GM21423 (cell line): ENCODE measurements around the gene BLOC1S6.

Experiments used
- ATAC-seq: cut with Tn5 transposase; IDR thresholded peaks from one replicate; pipeline ENCODE4 v1.9.1; 2021; ENCODE audit warnings: mild to moderate bottlenecking, moderate library complexity; ENCODE audit not compliant: unreplicated experiment

Gene BLOC1S6

GRCh38 chr15:45587095-45587862 is at the start of gene BLOC1S6:
Gene BLOC1S6, plus strand, starts transcription at chr15:45587379. Its CDS starts 65 bp downstream, at chr15:45587444.
- peak; percentile 79 for ATAC-seq

GRCh38 chr15:45539680-45540079 is 47.5 kb upstream of the BLOC1S6 start:
- ATAC-seq: no peak

- ATAC-seq: no peak
These were observed 46.6 kb upstream of the BLOC1S6 start for GRCh38 chr15:45540531-45540930.

DNA sequence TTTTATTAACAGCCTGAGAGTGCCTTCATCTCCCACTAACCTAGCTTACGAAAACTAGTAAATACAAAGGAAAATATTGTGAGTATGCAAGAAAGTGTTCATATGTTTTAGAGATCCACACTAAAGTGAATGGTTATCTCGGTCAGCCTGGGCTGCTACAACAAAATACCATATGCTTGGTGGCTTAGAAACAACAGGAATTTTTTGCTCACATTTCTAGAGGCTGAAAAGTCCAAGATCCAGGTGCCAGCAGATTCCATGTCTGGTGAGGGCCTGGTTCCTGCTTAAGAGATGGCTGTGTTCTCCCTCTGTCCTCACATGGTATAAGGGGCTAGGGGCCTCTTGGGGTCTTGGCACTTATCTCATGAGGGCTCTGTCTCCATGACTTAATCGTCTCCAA is 44.1 kb upstream of the BLOC1S6 start:
- no peak for ATAC-seq

GRCh38 chr15:45544266-45545023 is 42.7 kb upstream of the BLOC1S6 start:
- no peak for ATAC-seq

- no peak for ATAC-seq
These were observed 40.4 kb upstream of the BLOC1S6 start for GRCh38 chr15:45546789-45547188.

DNA sequence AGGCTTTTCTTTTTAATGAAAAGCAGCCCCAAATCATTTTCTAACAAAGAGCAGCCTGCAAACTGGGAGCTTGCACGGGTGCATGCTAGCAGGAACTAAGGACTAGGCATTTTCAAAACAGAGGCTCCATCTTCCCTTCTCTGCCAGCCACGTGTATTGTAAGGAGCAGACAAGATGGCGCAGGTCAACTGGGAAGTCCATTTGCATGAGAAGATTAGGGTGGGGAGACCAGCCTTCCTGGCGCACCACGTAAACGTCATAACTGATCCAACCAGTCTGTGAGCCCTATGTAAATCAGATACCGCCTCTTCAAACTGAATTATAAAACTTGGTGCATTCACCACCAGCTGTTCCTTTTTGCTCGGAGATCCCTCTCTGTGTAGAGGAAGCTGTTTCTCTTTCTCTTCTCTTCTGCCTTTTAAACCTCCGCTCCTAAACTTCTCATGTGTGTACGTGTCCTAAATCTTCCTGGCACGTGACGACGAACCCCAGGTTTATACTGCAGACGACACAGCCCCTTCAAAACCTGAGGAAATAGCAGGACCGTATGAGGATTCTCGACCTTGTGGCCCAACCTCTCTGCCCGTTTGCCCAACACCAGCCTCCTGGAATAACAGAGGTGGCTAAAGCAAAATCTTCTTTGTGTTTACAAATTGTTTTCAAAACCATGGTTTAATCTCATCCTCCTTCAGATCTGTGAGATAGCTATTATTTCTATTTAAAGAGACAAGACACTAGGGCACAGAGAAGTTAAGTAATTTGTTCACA is 38.2 kb upstream of the BLOC1S6 start:
- ATAC-seq: no peak

DNA sequence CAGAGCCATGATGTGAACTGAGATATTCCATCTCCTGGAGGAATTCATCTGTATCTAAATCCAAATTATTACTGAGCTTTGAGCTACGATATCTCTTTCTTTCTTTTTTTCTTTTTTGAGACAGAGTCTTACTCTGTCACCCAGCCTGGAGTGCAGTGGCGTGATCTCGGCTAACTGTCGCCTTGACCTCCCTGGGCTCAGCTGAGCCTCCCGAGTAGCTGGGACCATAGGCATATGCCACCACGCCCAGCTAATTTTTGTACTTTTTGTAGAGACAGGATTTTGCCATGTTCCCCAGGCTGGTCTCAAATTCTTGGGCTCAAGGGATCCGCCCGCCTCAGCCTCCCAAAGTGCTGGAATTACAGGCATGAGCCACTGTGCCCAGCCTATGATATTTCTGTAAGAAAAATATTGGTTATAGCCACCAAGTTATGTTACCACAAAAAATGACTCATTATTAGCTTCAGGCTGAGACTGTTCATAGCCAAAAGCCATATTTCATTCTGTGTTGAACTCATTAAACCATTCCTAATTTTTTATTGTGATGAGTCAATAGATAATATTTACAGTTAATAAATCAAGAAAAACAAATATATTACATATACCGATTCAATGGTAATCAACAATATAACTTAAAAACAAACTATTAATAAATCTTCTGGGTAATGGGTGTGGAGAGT is 37.5 kb upstream of the BLOC1S6 start:
- ATAC-seq: no peak

DNA sequence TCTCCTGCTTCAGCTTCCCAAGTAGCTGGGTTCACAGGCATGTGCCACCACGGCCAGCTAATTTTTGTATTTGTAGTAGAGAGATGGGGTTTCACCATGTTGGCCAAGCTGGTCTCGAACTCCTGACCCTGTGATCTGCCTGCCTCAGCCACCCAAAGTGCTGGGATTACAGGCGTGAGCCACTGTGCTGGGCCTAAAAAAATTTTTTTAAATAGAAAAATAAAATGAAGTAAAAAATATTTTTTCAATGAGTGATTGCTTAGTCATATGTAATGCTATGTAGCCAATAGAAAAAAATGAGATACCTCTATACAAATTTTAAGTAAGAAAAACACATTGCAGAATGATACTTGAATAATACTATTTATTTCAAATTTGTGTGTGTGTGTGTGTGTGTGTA is 36.7 kb upstream of the BLOC1S6 start:
- no peak for ATAC-seq

GRCh38 chr15:45551676-45552075 is 35.5 kb upstream of the BLOC1S6 start:
- no peak for ATAC-seq

DNA sequence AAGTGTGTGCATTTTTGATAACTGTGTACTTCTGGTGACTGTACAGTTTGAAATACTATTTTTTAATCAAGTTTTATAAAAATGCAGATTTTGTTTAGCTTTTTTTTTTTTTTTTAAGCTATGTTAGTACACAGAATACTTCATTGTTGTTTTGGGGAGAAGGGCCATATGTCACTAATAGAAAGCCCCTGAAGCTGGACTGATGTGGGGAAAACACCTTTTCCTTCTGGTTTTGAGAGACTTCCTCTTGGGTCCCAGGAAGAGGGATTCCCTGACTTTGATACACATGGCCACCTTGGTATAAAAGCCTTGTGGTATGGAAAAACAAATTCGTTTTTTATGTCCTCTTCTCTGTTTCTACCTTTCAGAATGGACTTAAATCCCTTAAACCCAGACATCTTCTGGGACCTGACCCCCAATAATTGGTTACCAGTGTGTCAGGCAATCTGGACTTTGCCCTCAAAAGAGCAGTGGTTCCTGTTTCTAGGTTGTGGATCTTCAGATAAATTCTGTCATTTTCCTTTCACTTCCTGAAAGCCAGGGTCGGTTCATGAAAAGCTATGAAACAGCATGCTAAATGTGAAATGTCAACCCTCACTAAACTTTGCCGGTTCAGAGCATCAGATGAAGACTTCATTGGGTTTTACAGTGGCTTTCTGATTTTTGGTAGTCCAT is 31.1 kb upstream of the BLOC1S6 start:
- ATAC-seq: no peak

DNA sequence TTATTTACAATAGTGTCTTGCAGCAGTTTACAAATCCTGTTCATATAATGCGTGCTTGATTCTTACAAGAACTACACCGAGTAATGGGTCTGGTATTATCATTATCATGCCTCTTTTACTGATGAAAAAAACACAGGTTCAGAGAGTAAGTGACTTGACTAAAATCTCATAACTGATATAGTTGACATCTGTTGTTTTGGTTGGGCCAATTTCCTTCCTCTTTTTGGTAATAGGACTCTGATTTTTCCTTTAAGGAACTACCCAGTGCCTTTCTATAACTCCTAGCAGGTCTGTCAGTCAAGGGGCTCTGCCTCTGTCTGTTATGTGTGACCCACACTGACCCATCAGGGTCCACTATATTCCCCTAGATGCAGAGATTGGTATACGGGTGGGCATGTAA is 14.6 kb upstream of the BLOC1S6 start:
- no peak for ATAC-seq

DNA sequence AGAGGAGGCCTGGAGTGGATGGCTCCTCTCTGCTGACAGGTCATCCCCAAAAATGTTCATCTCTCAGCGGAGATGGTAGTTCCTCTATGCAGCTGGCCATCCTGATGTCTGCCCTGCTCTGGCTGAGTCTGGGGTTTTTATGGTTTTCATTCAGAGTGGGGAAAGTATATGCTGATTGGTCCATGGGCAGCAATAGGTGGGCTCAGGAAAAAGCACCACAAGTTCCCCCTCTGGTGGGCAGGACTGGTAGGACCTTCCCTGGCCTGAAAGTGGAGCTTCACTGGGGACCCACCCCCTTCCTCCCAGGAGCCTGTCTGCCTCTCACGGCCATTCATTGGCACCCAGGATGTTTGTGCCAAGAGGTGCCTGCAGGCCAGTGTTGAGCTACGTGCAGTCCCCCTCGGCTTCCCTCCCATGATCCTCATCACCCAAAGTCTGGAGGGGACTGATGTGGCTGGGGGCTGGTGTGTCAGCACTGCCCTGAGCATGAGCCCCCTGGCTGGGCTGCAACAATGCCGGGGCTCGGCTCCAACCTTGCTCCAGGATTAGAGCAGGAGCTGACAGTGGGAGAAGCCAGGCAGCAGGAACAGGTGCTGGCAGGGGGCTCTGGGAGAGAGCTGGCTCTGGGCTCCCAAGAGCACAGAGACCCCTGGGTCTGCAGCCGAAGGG is 13.1 kb upstream of the BLOC1S6 start:
- no peak for ATAC-seq

DNA sequence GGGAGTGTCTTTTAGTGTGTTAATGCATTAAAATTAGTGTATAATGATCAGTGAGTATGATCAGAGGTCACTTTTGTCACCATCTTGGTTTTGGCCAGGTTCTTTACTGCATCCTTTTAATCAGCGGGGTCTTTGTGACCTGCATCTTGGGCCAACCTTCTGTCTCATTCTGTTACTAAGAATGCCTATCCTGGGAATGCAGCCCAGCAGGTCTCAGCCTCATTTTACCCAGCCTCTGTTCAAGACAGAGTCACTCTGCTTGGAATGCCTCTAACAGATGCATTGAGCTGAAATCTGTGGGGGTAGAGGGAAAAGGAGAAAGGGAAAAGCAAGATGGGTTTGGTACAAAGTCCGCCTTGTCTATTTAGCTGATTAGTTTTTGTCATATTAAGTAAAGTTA is 5.3 kb upstream of the BLOC1S6 start:
- no peak for ATAC-seq

DNA sequence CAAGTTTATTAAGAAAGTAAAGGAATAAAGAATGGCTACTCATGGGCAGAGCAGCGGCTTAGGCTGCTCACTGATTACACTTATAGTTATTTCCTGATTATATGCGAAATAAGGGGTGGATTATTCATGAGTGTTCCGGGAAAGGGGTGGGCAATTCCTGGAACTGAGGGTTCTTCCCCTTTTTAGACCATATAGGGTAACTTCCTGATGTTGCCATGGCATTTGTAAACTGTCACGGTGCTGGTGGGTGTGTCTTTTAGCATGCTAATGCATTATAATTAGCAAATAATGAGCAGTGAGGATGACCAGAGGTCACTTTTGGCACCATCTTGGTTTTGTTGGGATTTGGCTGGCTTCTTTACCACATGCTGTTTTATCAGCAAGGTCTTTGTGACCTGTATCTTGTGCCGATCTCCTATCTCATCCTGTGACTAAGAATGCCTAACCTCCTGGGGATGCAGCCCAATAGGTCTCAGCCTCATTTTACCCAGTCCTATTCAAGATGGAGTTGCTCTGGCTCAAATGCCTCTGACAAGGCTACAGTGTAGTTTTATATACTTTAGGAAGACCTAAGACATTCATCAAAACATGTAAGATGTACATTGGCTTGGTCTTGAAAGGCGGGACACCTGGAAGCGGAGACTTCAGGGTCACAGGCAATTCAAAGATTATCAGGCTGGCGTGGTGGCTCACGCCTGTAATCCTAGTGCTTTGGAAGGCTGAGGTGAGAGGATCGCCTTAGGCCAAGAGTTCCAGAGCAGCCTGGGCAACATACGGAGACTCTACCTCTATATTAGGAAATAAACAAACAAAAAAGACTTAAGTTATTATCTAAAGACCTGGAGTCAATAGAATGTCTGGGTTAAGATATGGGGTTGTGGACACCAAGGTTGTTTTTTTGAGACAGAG is 3.2 kb upstream of the BLOC1S6 start:
- ATAC-seq: no peak

DNA sequence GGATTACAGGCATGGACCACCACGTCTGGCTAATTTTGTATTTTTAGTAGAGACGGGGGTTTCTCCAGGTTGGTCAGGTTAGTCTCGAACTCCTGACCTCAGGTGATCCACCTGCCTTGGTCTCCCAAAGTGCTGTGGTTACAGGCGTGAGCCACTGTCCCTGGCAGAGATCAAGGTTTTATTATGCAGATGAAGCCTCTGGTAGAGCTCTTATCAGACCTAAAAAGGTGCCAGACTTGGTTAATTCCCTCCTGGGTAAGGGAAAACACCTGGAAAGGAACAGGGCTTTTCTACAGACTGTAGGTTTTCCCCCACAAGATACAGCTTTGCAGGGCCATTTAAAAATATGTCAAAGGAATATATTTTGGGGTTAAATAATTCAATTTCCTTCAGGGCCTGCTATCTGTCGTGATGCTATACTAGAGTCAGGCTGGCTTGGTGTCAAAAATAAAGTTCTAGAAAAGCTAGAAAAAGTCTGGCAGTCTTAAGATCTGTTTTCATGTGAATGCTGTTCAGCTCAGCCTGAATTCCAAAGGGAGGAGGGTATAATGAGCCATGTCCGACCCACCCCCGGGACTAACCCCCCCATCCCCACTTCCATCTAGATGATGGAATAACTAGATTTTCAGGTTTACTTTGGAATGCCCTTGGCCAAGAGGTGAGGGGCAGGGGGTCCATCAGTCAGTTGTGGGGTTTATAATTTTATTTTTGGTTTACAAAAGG is 1.9 kb upstream of the BLOC1S6 start:
- no peak for ATAC-seq

- no peak for ATAC-seq
These were observed 1.1 kb upstream of the BLOC1S6 start for GRCh38 chr15:45586125-45586524.

GRCh38 chr15:45586601-45587094 is 531 bp upstream of the BLOC1S6 start:
- ATAC-seq: peak; percentile 9
